GM18502 (cell line): ENCODE results near the gene QSER1.

ENCODE experiments used
- ATAC-seq: cut with Tn5 transposase; IDR thresholded peaks from one replicate; pipeline ENCODE4 v1.9.1; 2021; ENCODE audit warnings: mild to moderate bottlenecking; ENCODE audit not compliant: unreplicated experiment, poor library complexity

QSER1 gene

GRCh38 chr11:32888805-32889204 lies 3.8 kb upstream of the QSER1 start:
- ATAC-seq = no peak

- ATAC-seq = no peak
Observed at GRCh38 chr11:32890843-32891656, 1.6 kb upstream of the QSER1 start.

GRCh38 chr11:32891657-32892354 lies 805 bp upstream of the QSER1 start:
- no peak for ATAC-seq

GRCh38 chr11:32893093-32893342 lies 407 bp downstream of the QSER1 start:
- ATAC-seq = no peak

- ATAC-seq = peak; percentile 36
Observed at GRCh38 chr11:32893343-32894148, 935 bp downstream of the QSER1 start.

GRCh38 chr11:32894149-32894827 lies 1.7 kb downstream of the QSER1 start:
- ATAC-seq = peak; percentile 21

- ATAC-seq = no peak
Observed at GRCh38 chr11:32894921-32895320, 2.3 kb downstream of the QSER1 start.

- no peak for ATAC-seq
Observed at GRCh38 chr11:32895471-32895870, 2.9 kb downstream of the QSER1 start.

- no peak for ATAC-seq
Observed at GRCh38 chr11:32897103-32897502, 4.5 kb downstream of the QSER1 start.

GRCh38 chr11:32899438-32899837 lies 6.8 kb downstream of the QSER1 start:
- ATAC-seq = peak; percentile 68

GRCh38 chr11:32902089-32902665 lies 9.6 kb downstream of the QSER1 start:
- ATAC-seq = no peak

GRCh38 chr11:32905028-32905667 lies 12.5 kb downstream of the QSER1 start:
- no peak for ATAC-seq

GRCh38 chr11:32908619-32909018 lies 16.0 kb downstream of the QSER1 start:
- ATAC-seq = no peak

- no peak for ATAC-seq
Observed at GRCh38 chr11:32911413-32911812, 18.8 kb downstream of the QSER1 start.

GRCh38 chr11:32913445-32913844 lies 20.8 kb downstream of the QSER1 start:
- ATAC-seq = no peak

- ATAC-seq = no peak
Observed at GRCh38 chr11:32916361-32916760, 23.8 kb downstream of the QSER1 start.

GRCh38 chr11:32916994-32917393 lies 24.4 kb downstream of the QSER1 start:
- no peak for ATAC-seq

- no peak for ATAC-seq
Observed at GRCh38 chr11:32918427-32918826, 25.8 kb downstream of the QSER1 start.

- no peak for ATAC-seq
Observed at GRCh38 chr11:32919338-32919737, 26.7 kb downstream of the QSER1 start.

- peak; percentile 65 for ATAC-seq
Observed at GRCh38 chr11:32920570-32920969, 28.0 kb downstream of the QSER1 start.
